Measurements from ENCODE around the gene LCAT.

DNA sequence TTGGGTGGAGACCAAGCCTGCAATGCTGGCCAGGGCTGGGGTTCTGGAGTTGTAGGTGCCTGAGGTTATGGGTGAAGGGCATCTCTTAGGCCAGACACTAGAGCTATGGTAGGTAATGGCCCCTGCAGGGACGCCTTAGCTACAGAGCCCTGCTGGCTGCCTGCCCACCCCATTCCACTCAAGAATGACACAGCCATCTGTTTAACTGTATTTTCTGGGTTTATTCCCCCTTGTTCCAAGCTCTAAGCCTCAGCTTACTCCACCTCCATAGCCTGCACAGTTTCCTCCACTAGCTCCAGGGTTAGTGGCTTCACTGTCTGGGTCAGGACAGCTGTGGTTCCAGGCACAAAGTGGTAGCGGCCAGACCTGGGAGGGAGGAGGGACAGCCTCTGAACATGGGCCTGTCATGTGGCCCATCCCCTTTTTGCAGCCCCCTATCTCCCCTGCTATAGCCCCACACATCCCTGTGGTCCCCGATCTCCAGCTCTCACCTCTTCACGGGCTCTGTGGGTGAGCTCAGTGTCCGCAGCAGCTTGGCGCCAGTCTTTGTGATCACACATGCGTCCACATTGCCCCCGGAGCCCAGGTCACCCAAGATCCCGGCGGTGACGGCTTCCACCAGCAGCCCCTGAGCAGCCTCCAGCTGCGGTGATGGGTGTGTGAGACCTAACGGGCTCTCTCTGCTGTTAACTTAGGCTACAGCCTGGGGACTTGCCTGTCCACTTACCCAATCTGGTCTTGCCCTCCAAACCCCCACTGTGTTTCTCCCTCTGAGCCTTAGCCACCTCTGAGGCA lies 9.4 kb downstream of the LCAT start:
- no peak for TF ChIP-seq TAF1 (IDR thresholded peaks at IDR 0.05; ENCODE audit: borderline replicate concordance, low read depth, low read length)
- TF ChIP-seq RFX5 (IDR thresholded peaks at IDR 0.05; ENCODE audit: low read length): no peak
- TF ChIP-seq, protein P1, sequence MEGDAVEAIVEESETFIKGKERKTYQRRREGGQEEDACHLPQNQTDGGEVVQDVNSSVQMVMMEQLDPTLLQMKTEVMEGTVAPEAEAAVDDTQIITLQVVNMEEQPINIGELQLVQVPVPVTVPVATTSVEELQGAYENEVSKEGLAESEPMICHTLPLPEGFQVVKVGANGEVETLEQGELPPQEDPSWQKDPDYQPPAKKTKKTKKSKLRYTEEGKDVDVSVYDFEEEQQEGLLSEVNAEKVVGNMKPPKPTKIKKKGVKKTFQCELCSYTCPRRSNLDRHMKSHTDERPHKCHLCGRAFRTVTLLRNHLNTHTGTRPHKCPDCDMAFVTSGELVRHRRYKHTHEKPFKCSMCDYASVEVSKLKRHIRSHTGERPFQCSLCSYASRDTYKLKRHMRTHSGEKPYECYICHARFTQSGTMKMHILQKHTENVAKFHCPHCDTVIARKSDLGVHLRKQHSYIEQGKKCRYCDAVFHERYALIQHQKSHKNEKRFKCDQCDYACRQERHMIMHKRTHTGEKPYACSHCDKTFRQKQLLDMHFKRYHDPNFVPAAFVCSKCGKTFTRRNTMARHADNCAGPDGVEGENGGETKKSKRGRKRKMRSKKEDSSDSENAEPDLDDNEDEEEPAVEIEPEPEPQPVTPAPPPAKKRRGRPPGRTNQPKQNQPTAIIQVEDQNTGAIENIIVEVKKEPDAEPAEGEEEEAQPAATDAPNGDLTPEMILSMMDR (IDR thresholded peaks at IDR 0.05): no peak

All from SK-N-SH (cell line).